GM23338 (cell line): Measurements from ENCODE around the gene AGBL4. TPM values are rescaled to one million over a fixed set of nuclear protein-coding genes. Genes with fewer than 3 reads are reported as not detected.

Source experiments
- ATAC-seq: fragments of 200-7000 bp; cut with Tn5 transposase; 3 replicates; pipeline ENCODE4 v1.9.1; 2020
- DNase-seq: peaks from one replicate; pipeline ENCODE4 v3.0.0-alpha.2; 2015; ENCODE audit warnings: low spot score
- H2AFZ ChIP-seq: fragments of 200-600 bp; sonication (generic); 2 replicates; pipeline ENCODE4 v1.8.0; 2016; ENCODE audit warnings: antibody characterized with exemption, mild to moderate bottlenecking, moderate library complexity
- H3F3A ChIP-seq: fragments of 200-600 bp; sonication (generic); replicated peaks from 2 replicates; pipeline ENCODE4 v1.8.0; 2017; ENCODE audit warnings: antibody characterized with exemption, mixed run types, low read depth
- H3K27ac ChIP-seq: fragments of 200-600 bp; sonication (generic); 2 replicates; pipeline ENCODE4 v1.6.1; 2016; ENCODE audit warnings: low read depth
- H3K27me3 ChIP-seq: fragments of 200-600 bp; sonication (generic); 2 replicates; pipeline ENCODE4 v1.8.0; 2016; ENCODE audit warnings: mild to moderate bottlenecking, mixed run types, moderate library complexity; ENCODE audit not compliant: insufficient read depth
- H3K36me3 ChIP-seq: fragments of 200-600 bp; sonication (generic); 2 replicates; pipeline ENCODE4 v1.8.0; 2016; ENCODE audit warnings: mild to moderate bottlenecking; ENCODE audit not compliant: insufficient read depth
- H3K4me1 ChIP-seq: fragments of 200-600 bp; sonication (generic); 2 replicates; pipeline ENCODE4 v1.8.0; 2016; ENCODE audit warnings: mild to moderate bottlenecking, moderate library complexity; ENCODE audit not compliant: insufficient read depth
- H3K4me2 ChIP-seq: fragments of 200-600 bp; sonication (generic); 2 replicates; pipeline ENCODE4 v1.7.1; 2017; ENCODE audit warnings: mixed run types
- H3K4me3 ChIP-seq: fragments of 200-600 bp; sonication (generic); 2 replicates; pipeline ENCODE4 v1.6.1; 2016; ENCODE audit warnings: mixed run types
- H3K79me2 ChIP-seq: fragments of 200-600 bp; sonication (generic); replicated peaks from 2 replicates; pipeline ENCODE4 v1.8.0; 2017; ENCODE audit warnings: mild to moderate bottlenecking; ENCODE audit not compliant: insufficient read depth
- H3K9me2 ChIP-seq: fragments of 200-600 bp; sonication (generic); 2 replicates; pipeline ENCODE4 v1.8.0; 2017; ENCODE audit not compliant: insufficient read depth
- H4K20me1 ChIP-seq: fragments of 200-600 bp; sonication (generic); replicated peaks from 2 replicates; pipeline ENCODE4 v1.8.0; 2017; ENCODE audit warnings: mild to moderate bottlenecking; ENCODE audit not compliant: insufficient read depth
- H3K27ac Mint-ChIP-seq: 2 replicates; pipeline ENCODE4 v1.8.0; 2020; ENCODE audit warnings: inconsistent platforms, mild to moderate bottlenecking, moderate library complexity, mixed read lengths
- H3K27me3 Mint-ChIP-seq: 3 replicates; pipeline ENCODE4 v1.8.0; 2022; ENCODE audit warnings: low read depth, mild to moderate bottlenecking, moderate library complexity, mixed read lengths, inconsistent platforms; ENCODE audit not compliant: insufficient read depth, poor library complexity
- H3K36me3 Mint-ChIP-seq: 3 replicates; pipeline ENCODE4 v1.8.0; 2021; ENCODE audit warnings: low read depth, mild to moderate bottlenecking, inconsistent platforms, moderate library complexity, mixed read lengths
- H3K4me1 Mint-ChIP-seq: 3 replicates; pipeline ENCODE4 v1.8.0; 2020; ENCODE audit warnings: mild to moderate bottlenecking, inconsistent platforms, mixed read lengths
- H3K4me3 Mint-ChIP-seq: 3 replicates; pipeline ENCODE4 v1.8.0; 2021; ENCODE audit warnings: moderate library complexity, mild to moderate bottlenecking, inconsistent platforms, mixed read lengths
- H3K9me3 Mint-ChIP-seq: 3 replicates; pipeline ENCODE4 v1.8.0; 2020; ENCODE audit warnings: moderate library complexity, mild to moderate bottlenecking, inconsistent platforms, mixed read lengths
- CREB1 ChIP-seq: fragments of 250-450 bp; sonication (Bioruptor Pico); IDR thresholded peaks from 2 replicates; pipeline ENCODE4 v1.5.0; 2020; ENCODE audit warnings: low read depth, mild to moderate bottlenecking, moderate library complexity
- CTCF ChIP-seq, 2 experiments: fragments of 200-600 bp in 1 of 2; sonication (generic) in 1 of 2; conservative IDR thresholded peaks; 2 replicates each; pipeline versions ENCODE4 v1.5.1 to v1.6.1; 2016 to 2017; ENCODE audit warnings: antibody characterized with exemption in 2 of 2, low read depth in 2 of 2, mild to moderate bottlenecking in 2 of 2, moderate library complexity in 1 of 2
- EZH2 ChIP-seq: fragments of 200-600 bp; sonication (generic); IDR thresholded peaks from one replicate; pipeline ENCODE4 v1.8.0; 2017; ENCODE audit warnings: antibody characterized with exemption, mild to moderate bottlenecking, low read depth; ENCODE audit not compliant: unreplicated experiment
- EZH2phosphoT487 ChIP-seq: fragments of 200-600 bp; sonication (generic); IDR thresholded peaks from one replicate; pipeline ENCODE4 v1.8.1; 2018; ENCODE audit warnings: antibody characterized with exemption; ENCODE audit not compliant: unreplicated experiment
- JUNB ChIP-seq: IDR thresholded peaks from one replicate; pipeline ENCODE4 v1.6.1; 2016; ENCODE audit warnings: antibody characterized with exemption; ENCODE audit not compliant: unreplicated experiment
- NANOG ChIP-seq: IDR thresholded peaks from 2 replicates; pipeline ENCODE4 v1.6.1; 2016; ENCODE audit warnings: antibody characterized with exemption, borderline replicate concordance
- POLR2AphosphoS5 ChIP-seq: IDR thresholded peaks from 2 replicates; pipeline ENCODE4 v1.6.1; 2016; ENCODE audit warnings: antibody characterized with exemption, low read depth
- REST ChIP-seq: IDR thresholded peaks from one replicate; pipeline ENCODE4 v1.6.1; 2018; ENCODE audit warnings: antibody characterized with exemption; ENCODE audit not compliant: unreplicated experiment
- ZNF331 ChIP-seq: fragments of 250-450 bp; sonication (Bioruptor Pico); IDR thresholded peaks from 2 replicates; pipeline ENCODE4 v1.5.0; 2020; ENCODE audit warnings: low read depth, mild to moderate bottlenecking, moderate library complexity
- ZNF462 ChIP-seq: fragments of 250-450 bp; sonication (Bioruptor Pico); IDR thresholded peaks from 2 replicates; pipeline ENCODE4 v1.5.0; 2020; ENCODE audit warnings: mild to moderate bottlenecking, moderate library complexity
- polyA plus RNA-seq: library from polyadenylated mRNA; unstranded; fragments of >200 nt; fragmentation: Nextera tagmentation; extraction: Ambion mirVana; gene quantifications from 2 replicates; pipeline ENCODE4 v1.2.1, GENCODE V29; 2016
- total RNA-seq: library from RNA; depleted of rRNA; stranded (reverse); fragments of >200 nt; shearing (Covaris generic); gene quantifications from 2 replicates; pipeline ENCODE4 v1.2.3, GENCODE V29; 2014

AGBL4 gene
- total and polyA plus RNA-seq, 2 experiments from 2014 or later = 0.91 to 1.5 TPM

DNA sequence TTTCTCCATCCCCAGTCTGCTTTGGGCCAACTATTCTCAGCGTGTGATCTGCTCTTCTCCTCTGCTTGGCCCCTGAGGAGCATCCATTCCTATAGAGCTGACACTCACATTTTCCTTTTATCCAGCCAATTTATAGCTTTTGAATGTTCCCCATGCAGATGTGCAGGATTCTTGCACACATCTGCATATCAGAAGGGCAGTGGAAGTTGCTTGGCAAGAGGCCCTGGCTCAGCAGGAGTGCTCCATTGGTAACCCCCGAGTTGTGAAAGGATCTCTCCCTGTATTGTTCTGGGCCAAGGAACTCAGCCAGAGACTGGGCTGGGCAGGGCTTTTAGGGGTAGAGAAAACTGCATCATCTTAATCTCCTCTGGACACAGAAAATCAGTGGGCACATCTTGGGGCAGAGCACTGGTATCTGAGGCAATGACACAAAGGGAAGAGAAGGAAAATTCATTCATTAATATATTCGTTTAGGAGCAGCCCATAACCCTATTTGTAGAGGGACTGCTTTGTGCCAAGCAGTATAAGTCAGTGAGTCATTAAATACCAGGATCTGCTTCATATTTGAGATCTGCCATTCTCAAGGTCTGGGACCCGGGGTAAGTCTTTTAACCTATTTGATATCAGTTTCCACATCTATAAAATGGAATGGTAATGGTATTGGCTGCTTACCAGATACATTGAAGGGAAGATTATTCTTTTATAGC is 1216.0 kb downstream of the AGBL4 start:
- Histone ChIP-seq H3F3A (no peaks in the 10 kb centered on the region), H3K9me2 (0 out of 2 replicates have a peak, but pooled peaks cover 8% of the 10 kb centered on the region), H3K36me3 (no peaks in the 10 kb centered on the region), H3K27ac (no peak overlapping the region), H4K20me1 (no peaks in the 10 kb centered on the region), H3K27me3 (no peaks in the 10 kb centered on the region), H3K4me1 (peaks cover 6% of the 10 kb centered on the region; the same call in 1 of the 2 replicates), H3K4me3 (no peak overlapping the region), H3K79me2 (no peaks in the 10 kb centered on the region), H3K4me2 (no peak overlapping the region), H2AFZ (no peak overlapping the region)
- H3K4me3 Mint-ChIP-seq = no peak overlapping the region
- H3K9me3 Mint-ChIP-seq = no peaks in the 10 kb centered on the region
- DNase-seq (no peak), ATAC-seq (peak; percentile 46; the same call in 1 of the 3 replicates)
- peaks cover 2% of the 10 kb centered on the region for H3K27me3 Mint-ChIP-seq
- H3K36me3 Mint-ChIP-seq = no peaks in the 10 kb centered on the region
- TF ChIP-seq ZNF331 (CRISPR knock-in tag) (no peak), POLR2AphosphoS5 (no peak), REST (no peak), JUNB (no peak), NANOG (no peak), EZH2 (no peak), ZNF462 (CRISPR knock-in tag) (no peak), CREB1 (CRISPR knock-in tag) (no peak), CTCF (conservative IDR thresholded peaks at IDR 0.05; ENCODE audit: low read depth in 2 of 2) (no peak), EZH2phosphoT487 (no peak)
- no peak overlapping the region for H3K27ac Mint-ChIP-seq
- peaks cover 6% of the 10 kb centered on the region for H3K4me1 Mint-ChIP-seq
